SH-SY5Y (cell line): ENCODE measurements around the gene UBE2H.

ENCODE experiments used
- GATA2 ChIP-seq: IDR thresholded peaks from 2 replicates; pipeline ENCODE4 v1.6.1; 2011; ENCODE audit warnings: mild to moderate bottlenecking, low read depth, low read length
- GATA3 ChIP-seq: IDR thresholded peaks from 2 replicates; pipeline ENCODE4 v1.6.1; 2011; ENCODE audit warnings: low read depth, mild to moderate bottlenecking, low read length, moderate library complexity

- TF ChIP-seq GATA2 = no peak
- no peak for TF ChIP-seq GATA3
Measured at GRCh38 chr7:129919492-129919891, 33.3 kb downstream of the UBE2H start.
